ENCODE data around the gene WDR36.

The WDR36 gene

GRCh38 chr5:111074244-111074643 is 17.9 kb upstream of the WDR36 start:
- TF ChIP-seq CTCF (IDR thresholded peaks at IDR 0.05) (no peak), ZFX (IDR thresholded peaks at IDR 0.05; ENCODE audit: borderline replicate concordance) (no peak)
- H3K27ac ChIP-seq: no peak overlapping the region

GRCh38 chr5:111075520-111075919 is 16.6 kb upstream of the WDR36 start:
- no peak for TF ChIP-seq ZFX (IDR thresholded peaks at IDR 0.05; ENCODE audit: borderline replicate concordance)
- no peak for TF ChIP-seq CTCF (IDR thresholded peaks at IDR 0.05)
- H3K27ac ChIP-seq: no peak overlapping the region

DNA sequence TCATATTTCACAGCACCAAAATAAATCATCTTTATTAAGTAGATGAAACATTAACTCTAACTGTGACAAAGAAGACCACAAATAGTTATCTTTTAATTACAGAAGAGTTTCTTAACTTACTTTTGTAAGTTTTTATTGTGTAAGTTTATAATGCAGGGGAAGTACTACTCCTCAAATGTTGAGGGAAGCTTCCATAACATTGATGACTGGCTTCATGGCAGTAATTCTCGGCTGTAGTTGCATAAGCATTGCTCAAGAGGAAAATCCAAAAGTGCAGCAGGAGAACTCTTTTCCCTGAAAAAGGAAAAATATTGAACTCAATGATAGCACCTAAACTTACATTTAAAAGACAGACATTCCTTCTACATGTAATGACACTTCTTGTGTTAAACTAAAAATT is 16.1 kb upstream of the WDR36 start:
- TF ChIP-seq CTCF (IDR thresholded peaks at IDR 0.05) (no peak), ZFX (IDR thresholded peaks at IDR 0.05; ENCODE audit: borderline replicate concordance) (no peak)
- H3K27ac ChIP-seq: no peak overlapping the region

GRCh38 chr5:111077678-111078077 is 14.5 kb upstream of the WDR36 start:
- no peak overlapping the region for H3K27ac ChIP-seq
- no peak for TF ChIP-seq ZFX (IDR thresholded peaks at IDR 0.05; ENCODE audit: borderline replicate concordance)

DNA sequence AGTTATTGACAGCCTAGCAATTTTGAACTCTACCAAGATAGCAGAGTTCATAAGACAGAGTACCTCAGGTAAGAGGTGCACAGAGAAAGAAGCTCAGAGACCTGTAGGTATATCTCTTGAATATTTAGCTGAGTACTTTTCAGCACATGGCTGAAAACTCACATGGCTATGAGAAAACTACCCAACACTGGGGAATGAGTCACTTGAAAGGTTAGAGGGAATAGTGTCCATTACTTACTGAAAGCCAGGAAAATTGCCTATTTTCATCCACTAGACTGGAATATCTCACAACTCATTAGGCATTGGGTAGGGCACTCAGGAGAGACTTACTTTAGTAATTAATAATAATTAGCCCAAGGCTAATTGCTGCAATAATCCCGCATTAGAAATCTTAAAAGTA is 12.3 kb upstream of the WDR36 start:
- no peak overlapping the region for H3K27ac ChIP-seq
- TF ChIP-seq CTCF (IDR thresholded peaks at IDR 0.05) (no peak), ZFX (IDR thresholded peaks at IDR 0.05; ENCODE audit: borderline replicate concordance) (no peak)

DNA sequence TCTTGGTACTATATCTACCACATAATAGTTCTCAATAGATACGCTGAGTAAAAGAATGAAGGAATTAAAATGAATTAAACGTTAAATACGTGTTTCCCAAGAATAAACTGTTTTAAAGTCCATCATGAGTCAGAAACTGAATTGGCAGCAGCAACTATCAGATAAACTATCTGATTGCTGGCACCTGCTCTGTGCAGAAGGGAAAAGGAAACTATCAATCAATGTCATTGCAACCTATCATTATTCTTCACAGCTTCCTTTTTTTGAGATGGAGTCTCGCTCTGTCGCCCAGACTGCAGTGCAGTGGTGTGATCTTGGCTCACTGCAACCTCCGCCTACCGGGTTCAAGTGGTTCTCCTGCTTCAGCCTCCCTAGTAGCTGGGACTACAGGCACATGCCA is 8.8 kb upstream of the WDR36 start:
- H3K27ac ChIP-seq: no peak overlapping the region
- TF ChIP-seq ZFX (IDR thresholded peaks at IDR 0.05; ENCODE audit: borderline replicate concordance) (no peak), CTCF (IDR thresholded peaks at IDR 0.05) (no peak)

- no peak overlapping the region for H3K27ac ChIP-seq
- TF ChIP-seq ZFX (IDR thresholded peaks at IDR 0.05; ENCODE audit: borderline replicate concordance) (no peak), CTCF (IDR thresholded peaks at IDR 0.05) (no peak)
These were observed 3.8 kb downstream of the WDR36 start for GRCh38 chr5:111095982-111096381.

DNA sequence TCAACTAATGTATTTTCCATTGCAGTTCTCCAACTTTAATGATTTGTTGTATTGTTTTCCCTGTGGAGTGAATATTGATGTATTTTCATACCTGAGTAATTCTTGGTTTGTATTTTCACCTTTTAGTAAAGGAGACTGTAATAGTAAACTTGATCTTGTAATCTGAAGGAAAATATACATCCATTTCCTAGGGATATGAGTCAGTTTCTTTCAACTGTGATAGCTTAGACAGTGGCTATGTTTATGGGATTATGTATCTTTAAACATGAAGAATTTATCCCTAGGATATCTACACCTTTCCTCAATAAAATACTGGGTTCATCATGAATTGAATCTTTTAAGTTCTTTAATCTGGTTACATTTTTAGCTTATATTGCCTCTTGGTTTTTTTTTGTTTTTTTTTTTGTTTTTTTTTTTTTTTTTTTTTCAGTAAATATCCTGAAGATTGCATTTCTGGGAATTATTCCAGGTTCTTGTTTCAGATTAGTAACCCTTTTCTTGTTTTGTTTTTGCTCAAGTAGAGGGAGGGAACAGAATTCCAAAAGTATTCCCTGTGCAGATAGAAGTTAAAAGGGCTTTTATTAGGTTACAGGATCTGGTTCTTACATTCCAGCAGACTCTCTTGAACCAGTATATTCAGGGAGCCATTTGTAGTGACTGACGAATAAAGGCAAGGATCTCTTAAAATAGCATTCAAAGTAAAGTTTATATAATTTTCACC is 7.1 kb downstream of the WDR36 start:
- H3K27ac ChIP-seq: no peak overlapping the region
- no peak for TF ChIP-seq ZFX (IDR thresholded peaks at IDR 0.05; ENCODE audit: borderline replicate concordance)
- no peak for TF ChIP-seq CTCF (IDR thresholded peaks at IDR 0.05)
